Transverse colon (tissue), 4 donors: ENCODE data around the gene GPC5.

Experiments
- POLR2AphosphoS5 ChIP-seq, 3 donors: sonication (generic); formaldehyde crosslinking; IDR thresholded peaks; one replicate each; pipeline ENCODE4 v1.6.1; 2016; ENCODE audit warnings: antibody characterized with exemption in 3 of 3
- TF ChIP-seq, protein P1 (sequence below), 5 experiments: fragments of 200-600 bp in 3 of 5; fragments of 450-650 bp in 2 of 5; sonication (generic) in 3 of 5; IDR thresholded peaks; 1 replicate in 2 of 5; 2 replicates in 3 of 5; pipeline ENCODE4 v1.5.1; 2016 to 2017; ENCODE audit warnings: antibody characterized with exemption in 5 of 5, inconsistent platforms in 3 of 5, mild to moderate bottlenecking in 2 of 5, moderate library complexity in 1 of 5

DNA sequence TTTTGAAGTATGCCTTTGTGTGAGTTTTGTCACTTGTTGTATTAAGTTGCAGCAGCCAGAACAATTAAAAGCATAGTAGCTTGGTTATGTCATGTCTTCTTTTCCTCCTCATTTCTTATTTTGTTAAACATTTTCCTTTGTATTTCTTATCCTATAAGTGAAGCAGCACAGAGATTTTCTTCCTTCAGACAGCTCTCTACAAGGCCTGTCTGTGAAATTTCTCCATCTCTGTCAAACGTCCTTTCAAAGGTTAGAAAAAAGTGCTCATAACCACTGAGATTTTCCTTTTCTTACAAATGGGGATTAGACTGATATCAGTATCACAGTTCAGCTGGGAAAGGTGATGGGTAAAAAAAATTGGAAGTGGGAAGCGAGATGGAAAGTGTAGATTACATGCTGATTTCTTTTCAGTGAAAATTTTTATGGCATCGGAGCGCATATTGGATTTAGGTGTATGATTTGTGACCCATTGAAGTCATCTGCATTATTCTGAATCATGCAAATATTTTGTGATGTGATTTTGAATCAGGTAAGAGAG lies 71.7 kb downstream of the GPC5 start:
- TF ChIP-seq, protein P1, sequence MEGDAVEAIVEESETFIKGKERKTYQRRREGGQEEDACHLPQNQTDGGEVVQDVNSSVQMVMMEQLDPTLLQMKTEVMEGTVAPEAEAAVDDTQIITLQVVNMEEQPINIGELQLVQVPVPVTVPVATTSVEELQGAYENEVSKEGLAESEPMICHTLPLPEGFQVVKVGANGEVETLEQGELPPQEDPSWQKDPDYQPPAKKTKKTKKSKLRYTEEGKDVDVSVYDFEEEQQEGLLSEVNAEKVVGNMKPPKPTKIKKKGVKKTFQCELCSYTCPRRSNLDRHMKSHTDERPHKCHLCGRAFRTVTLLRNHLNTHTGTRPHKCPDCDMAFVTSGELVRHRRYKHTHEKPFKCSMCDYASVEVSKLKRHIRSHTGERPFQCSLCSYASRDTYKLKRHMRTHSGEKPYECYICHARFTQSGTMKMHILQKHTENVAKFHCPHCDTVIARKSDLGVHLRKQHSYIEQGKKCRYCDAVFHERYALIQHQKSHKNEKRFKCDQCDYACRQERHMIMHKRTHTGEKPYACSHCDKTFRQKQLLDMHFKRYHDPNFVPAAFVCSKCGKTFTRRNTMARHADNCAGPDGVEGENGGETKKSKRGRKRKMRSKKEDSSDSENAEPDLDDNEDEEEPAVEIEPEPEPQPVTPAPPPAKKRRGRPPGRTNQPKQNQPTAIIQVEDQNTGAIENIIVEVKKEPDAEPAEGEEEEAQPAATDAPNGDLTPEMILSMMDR (IDR thresholded peaks at IDR 0.05), result no peak
- TF ChIP-seq POLR2AphosphoS5 (IDR thresholded peaks at IDR 0.05), result no peak
